H1 (cell line): ENCODE results near the gene EPB41L5. TPM values are rescaled to one million over a fixed set of nuclear protein-coding genes. Genes with fewer than 3 reads are reported as not detected.

Source experiments
- ASH2L ChIP-seq: fragments of 200-600, 300-600 bp; sonication (generic); IDR thresholded peaks from one replicate; pipeline ENCODE4 v1.7.1; 2017; ENCODE audit warnings: low read length
- HDAC6 ChIP-seq: IDR thresholded peaks from one replicate; pipeline ENCODE4 v1.7.1; 2012; ENCODE audit warnings: low read depth, mild to moderate bottlenecking, inconsistent platforms, low read length, moderate library complexity
- polyA plus RNA-seq, 7 experiments: library from polyadenylated mRNA; depleted of rRNA in 3 of 7; stranded (reverse) in 5 of 7; unstranded in 2 of 7; fragments of >200 nt in 5 of 7; fragments of 200-250 nt in 2 of 7; gene quantifications; 1 replicate in 5 of 7; 2 replicates in 1 of 7; 4 replicates in 1 of 7; pipeline versions ENCODE4 v1.2.1 to v1.2.3, GENCODE V29; 2011 to 2013; ENCODE audit warnings: missing spikeins in 2 of 7, mixed read lengths in 2 of 7
- total RNA-seq: library from RNA; stranded (reverse); fragmentation: NEBNext Ultra II Directional; extraction: Animal tissue kit (Norgen Biotek cat#: 25700); gene quantifications from 2 replicates; pipeline ENCODE4 v1.2.1, GENCODE V29; 2021

EPB41L5 gene
- total and polyA plus RNA-seq, 2 of the 8 experiments (the other 6 are each of a cell fraction or from before 2014, with no cell fraction given), result 13.5 to 32.3 TPM

GRCh38 chr2:120177973-120178372, 165.1 kb downstream of the EPB41L5 start (continued):
- no peak for TF ChIP-seq HDAC6
- no peak for TF ChIP-seq ASH2L
